NCI-H2171 treated with DMSO at 0.1 percent for 48 hours (cell line): Measurements from ENCODE around the gene TREH.

Experiments used
- DNase-seq: peaks from one replicate; lab custom pipeline; 2025; lab: John Stamatoyannopoulos, UW

TREH gene

DNA sequence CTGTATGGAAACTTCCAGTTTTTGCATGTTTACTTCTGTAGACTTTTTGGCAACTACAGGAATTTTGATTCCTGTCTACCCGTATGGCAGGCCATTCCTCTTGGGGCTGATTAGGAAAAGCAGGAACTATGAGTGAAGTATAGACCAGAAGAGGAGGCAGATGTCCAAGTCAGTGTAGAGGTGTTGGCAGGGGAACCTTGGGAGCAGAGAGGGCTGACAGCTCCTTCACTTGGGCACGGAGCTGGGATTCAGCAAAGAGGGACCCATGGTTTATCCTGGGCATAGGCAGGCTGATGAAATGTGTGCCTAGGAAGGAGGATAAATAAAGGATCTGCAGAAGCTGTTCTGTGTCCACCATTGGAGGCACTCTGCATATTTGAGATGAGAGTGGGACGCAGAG, 33.1 kb downstream of the TREH start:
- DNase-seq = no peak

- no peak for DNase-seq
Observed at GRCh38 chr11:118645066-118645715, 34.3 kb downstream of the TREH start.

- no peak for DNase-seq
Observed at GRCh38 chr11:118644496-118644895, 35.0 kb downstream of the TREH start.

GRCh38 chr11:118643995-118644345, 35.5 kb downstream of the TREH start:
- no peak for DNase-seq

- peak; percentile 4 for DNase-seq
Observed at GRCh38 chr11:118643142-118643994, 36.1 kb downstream of the TREH start.

- DNase-seq = peak; percentile 58
Observed at GRCh38 chr11:118641397-118642019, 37.9 kb downstream of the TREH start.

- DNase-seq = no peak
Observed at GRCh38 chr11:118640332-118641154, 38.9 kb downstream of the TREH start.

DNA sequence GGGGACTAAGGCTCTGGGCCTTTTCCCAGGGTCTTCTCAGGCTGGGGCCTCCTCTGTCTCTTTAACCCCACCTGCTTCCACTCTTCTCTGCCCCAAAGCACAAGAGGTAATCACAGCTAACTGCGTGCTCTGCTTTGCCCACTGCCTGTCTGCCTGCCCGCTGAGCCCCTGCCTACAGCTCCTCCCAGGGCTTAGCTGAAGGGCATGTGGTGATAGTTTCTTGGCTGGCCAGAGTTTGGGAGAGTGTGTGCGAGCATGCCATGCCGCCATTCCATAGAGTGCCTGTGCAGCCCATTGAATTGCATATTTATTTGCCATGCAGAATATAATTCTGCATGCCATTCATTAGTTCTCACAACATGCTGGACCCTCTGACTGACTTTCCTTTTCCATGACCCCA, 39.6 kb downstream of the TREH start:
- DNase-seq = no peak

- DNase-seq = no peak
Observed at GRCh38 chr11:118638726-118639125, 40.7 kb downstream of the TREH start.

DNA sequence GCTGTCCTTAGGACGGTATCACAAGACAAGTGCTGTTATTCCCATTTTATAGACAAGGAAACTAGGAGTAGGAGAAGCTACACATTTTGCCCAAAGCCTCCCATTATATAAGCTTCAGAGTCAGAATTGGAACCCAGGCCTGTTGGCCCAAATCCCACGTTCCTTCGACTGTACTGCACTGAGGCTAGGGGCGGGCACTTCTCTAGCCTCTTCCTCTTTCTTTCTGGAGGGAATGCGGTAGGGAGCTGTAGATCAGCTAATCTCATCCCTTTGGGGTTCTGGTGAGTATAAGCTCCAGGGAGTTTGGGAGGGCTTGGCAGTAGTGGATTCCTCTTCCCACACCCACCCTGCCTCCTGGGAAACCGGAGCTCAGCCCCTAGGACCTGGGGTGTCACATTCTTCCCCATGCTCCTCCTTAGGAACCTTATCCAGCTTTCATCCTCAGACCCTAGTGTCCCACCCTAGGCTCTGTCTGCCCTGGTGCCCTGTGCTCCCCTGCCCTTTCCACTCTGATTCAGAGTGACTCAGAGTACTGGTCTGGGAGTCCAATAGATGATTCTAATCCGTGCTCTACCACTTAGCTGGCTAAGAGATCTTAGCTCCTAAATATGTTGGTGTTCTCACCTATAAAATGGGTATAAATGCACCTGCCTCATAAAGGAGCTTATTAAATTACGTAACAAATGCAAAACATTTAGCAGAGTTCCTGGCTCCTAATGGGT, 42.7 kb downstream of the TREH start:
- DNase-seq = no peak

- DNase-seq = no peak
Observed at GRCh38 chr11:118635642-118636041, 43.8 kb downstream of the TREH start.

DNA sequence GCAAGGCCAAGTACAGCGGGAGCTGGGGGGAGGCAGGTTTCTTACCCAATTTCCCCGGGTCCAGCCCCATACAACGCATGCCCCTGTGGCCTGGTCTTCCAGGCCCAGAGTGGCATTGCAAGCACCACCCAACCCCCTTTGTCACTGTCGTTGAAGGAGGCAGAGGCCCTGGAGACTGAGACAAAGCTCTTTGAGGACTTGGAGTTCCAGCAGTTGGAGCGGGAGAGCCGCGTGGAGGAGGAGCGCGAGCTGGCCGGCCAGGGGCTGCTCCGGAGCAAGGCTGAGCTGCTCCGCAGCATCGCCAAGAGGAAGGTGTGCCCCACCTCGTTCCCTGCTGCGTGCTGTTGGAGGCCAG, 44.2 kb downstream of the TREH start:
- no peak for DNase-seq

DNA sequence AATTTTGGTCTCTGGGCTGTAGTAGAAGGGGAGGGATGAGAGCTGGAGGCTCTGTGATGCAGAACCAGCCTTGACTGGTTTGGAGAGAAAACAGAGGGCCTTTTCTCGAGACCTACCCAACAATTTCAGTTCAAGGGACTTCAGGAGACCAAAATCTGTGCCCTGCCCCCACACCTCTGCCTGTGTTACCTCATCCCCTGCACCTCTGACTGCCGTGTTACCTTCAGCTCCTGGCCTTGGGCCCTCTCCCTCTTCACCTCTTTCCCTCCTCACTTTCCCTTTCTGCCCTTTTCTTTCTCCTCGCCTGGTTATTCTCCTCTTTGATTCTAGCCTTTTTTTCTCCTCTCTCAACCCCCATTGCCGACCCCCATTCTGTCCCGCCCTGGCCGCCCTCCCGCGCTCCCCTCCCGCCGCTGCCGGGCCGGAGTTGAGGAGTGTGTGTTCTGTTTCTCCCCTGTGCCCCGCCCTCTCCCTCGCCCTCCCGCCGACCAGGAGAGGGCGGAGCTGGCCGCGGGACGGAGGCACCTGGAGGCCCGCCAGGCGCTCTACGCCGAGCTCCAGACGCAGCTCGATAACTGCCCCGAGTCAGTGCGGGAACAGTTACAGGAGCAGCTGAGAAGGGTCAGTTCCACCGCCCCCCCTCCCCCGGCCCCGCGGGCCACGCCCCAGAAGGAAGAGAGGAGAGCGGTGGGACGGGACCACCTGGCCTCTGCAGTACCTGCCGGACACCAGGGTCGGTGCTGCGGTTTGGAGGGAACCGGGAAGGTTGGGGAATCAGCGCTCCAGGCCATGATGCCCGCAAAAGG, 44.8 kb downstream of the TREH start:
- peak; percentile 34 for DNase-seq

DNA sequence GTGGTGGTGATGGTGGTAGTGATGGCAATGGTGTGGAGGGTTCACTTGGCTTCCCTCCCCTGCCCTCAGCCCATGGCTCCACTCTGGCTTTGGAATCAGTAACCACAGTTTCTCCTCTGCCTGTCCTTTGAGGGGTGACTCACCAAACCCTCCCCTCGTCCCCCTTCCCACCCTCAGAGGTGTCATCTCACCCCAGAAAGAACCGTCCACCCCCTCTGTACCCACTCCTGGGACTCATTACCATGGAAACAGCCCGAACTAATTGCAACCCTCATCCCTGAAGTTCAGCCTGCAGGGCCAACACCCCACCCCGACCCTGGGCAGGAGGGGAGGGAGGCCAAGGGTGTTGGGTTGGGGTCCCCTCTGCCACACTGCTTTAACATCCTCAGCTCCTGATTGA, 45.5 kb downstream of the TREH start:
- no peak for DNase-seq

DNA sequence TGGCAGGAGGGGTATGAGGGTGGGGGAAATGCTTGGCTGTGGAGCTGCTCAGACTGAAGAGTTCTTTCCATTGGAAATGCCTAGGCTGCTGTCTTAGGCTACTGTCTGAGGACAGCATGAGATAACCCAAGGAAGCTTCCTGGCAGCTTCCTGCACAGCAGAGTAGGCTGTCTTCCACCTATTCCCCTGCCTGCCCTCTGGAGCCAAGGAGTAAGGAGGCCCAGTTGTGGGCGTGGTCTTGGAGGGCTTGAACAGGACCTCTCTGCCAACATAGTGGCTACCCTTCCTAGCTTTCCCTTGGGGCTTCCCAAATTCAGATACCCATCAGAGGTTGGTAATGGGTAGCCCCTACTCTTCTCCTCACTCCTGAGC, 46.1 kb downstream of the TREH start:
- DNase-seq = no peak

DNA sequence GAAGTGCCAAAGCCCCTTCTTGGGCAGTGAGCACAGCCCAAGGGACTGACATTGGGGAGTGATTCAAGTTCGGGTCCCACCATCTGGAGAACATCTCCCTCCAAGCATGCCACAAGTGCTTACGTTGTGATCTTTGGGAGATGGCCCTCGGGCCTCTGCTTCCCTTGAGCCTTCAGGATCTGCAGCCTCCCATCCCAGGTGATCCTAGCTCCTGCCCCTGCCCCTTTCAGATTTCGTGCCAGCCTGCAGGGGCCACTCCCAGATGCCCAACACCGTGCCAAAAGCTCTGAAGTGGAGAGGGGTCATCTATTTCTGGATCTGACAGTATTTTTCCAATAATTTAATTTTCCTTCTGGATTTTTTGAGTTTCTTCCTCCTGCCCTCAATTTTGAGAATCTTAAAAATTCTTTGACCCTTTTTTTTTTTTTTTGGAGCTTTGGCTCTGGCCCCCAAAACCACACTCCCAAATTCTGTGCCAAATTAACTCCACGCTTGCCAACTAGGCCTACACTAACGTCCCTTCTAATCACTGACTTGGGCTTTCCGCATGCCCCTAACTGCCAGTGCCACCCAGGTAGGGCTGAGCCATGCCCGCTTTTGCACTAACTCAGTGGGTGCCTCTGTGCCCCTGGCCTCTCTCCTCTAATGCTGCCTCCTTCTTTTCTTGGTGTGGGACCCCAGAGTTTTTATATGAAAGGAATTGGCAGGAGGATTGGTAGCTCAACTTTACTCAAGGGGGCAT, 46.7 kb downstream of the TREH start:
- DNase-seq = no peak

DNA sequence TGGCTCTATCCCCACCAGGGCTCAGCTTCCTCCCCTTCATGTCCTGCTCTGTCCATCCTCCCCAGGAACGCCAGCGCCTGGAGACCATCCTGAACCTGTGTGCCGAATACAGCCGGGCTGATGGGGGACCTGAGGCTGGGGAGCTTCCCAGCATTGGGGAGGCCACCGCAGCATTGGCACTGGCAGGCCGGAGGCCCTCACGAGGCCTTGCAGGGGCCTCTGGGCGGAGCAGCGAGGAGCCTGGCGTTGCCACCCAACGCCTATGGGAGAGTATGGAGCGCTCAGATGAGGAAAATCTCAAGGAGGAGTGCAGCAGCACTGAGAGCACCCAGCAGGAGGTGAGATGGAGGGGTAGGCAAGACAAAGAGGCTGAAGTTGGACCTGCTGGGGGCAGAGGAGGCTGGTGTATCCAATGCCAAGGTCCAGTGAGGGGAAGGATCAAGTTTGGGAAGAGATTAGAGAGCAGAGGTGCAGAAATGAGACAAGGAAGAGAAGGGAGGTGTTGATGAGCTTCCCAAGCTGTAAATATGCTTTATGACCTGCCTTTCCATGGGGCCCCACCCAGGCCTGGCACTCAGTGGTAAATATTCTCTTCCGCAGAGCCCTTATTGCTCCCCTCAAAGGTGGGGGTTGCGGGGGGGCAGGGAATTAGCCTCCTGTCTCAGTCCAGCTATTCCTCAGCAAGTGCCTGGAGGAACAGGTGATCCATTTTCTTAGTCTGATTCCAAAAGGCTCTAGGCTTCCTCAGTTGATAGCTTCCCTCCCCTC, 48.1 kb downstream of the TREH start:
- DNase-seq = no peak

- no peak for DNase-seq
Observed at GRCh38 chr11:118629761-118630661, 49.4 kb downstream of the TREH start.
